ENCODE data around the gene HSD3B7.
"Not testable (repeated sequence)": the region's sequence is repeated elsewhere in the genome, so short reads cannot be mapped to it uniquely, and the experiment has no call there.

Gene HSD3B7

DNA sequence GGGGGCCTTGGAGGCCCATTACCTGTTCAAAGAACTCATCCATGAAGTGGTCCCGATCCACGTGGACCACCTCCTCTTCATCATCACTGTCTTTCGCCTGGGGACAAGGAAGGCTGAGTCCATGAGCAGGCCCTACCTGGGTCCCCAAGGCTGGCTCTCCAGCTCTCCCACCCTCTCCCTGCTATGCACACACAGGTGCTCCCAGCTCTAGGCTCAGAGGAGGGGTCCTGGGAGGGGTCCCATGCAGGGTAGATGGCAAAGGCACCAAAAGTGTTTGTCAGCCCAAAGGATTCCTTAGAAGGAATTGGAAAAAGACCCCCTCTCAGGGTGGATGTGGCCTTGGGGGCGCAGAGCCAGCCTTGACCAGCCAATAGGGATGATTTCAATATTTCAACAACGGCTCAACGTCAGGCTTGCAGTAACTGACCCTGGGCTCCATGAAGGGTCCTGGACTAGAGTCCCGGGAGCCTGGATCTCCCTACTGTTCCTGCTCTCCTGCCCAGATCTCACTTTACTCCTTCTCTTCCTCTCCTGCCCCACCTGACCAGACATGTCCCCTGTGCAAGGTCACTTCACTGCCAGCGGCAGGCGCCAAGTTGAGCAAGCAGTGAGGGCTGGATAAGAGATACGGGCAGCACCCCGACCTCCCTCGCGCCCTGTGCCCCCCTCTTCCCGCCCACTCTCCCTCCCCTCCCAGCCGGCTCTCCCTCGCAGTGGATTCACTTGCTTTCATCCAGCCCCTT, 16.7 kb downstream of the HSD3B7 start:
- no peak for DNase-seq (ENCODE audit: low spot score)

DNA sequence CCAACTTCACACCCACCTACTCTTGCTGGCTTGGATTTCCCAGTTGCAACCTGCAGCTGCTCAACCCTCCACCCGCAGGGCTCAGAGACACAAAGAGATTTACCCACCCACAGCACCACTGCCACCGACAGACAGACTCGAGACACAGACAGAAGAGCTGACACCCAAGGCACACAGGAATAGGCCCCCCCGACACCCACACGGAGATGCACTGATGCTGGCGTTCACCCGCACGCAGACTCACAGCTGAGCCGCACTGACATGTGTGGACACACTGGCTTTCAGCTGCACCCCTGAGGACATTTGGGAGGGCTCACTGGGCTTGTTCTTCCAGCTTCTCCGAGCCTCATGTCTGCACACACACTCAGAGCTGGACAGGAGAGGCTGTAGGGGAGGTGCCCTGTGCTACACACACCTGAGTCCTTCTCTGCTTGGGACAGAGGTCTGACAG, 17.3 kb downstream of the HSD3B7 start:
- DNase-seq (ENCODE audit: low spot score) = no peak

GRCh38 chr16:31002862-31003341, 17.9 kb downstream of the HSD3B7 start:
- DNase-seq (ENCODE audit: low spot score) = no peak

GRCh38 chr16:31003744-31004143, 18.7 kb downstream of the HSD3B7 start:
- DNase-seq (ENCODE audit: low spot score) = no peak

- DNase-seq (ENCODE audit: low spot score) = no peak
Observed at GRCh38 chr16:31004658-31005057, 19.7 kb downstream of the HSD3B7 start.

GRCh38 chr16:31005350-31006085, 20.5 kb downstream of the HSD3B7 start:
- DNase-seq (ENCODE audit: low spot score) = no peak

- no peak for DNase-seq (ENCODE audit: low spot score)
Observed at GRCh38 chr16:31006086-31006385, 21.0 kb downstream of the HSD3B7 start.

DNA sequence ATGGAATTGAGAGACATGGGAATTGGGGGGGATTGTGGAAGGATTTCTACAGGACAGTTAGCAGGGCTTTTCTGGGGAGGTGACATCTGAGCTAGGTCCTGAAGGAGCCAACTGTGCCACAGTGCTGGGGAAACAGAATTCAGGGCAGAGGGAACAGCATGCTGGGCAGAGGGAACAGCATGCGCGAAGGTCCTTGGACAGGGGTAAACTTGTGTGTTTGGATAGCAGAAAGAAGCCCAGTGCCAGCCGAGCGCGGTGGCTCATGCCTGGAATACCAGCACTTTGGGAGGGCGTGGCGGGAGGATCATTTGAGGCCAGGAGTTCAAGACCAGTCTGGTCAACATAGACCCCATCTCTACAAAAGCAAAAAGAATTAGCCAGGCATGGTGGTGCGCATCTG, 21.6 kb downstream of the HSD3B7 start:
- DNase-seq (ENCODE audit: low spot score) = no peak

DNA sequence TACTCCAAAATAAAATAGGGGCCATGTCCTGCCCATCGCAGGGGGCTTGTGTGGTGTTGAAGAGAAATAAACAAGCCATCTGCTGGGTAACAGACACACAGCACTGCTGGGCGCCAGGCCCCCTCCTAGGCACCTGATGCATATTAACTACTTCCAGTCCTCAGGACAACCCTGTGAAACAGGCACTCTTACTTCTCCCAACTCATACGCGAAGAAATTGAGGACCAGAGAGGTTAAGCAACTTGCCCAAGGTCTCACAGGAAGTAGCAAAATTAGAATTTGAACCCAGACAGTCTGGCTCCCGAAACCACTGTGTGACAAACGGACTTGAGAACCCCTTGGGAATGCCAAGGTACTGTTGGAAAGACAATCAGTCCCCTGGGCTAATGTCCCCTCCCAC, 22.7 kb downstream of the HSD3B7 start:
- DNase-seq (ENCODE audit: low spot score) = no peak

GRCh38 chr16:31008149-31008548, 23.1 kb downstream of the HSD3B7 start:
- DNase-seq (ENCODE audit: low spot score) = no peak

DNA sequence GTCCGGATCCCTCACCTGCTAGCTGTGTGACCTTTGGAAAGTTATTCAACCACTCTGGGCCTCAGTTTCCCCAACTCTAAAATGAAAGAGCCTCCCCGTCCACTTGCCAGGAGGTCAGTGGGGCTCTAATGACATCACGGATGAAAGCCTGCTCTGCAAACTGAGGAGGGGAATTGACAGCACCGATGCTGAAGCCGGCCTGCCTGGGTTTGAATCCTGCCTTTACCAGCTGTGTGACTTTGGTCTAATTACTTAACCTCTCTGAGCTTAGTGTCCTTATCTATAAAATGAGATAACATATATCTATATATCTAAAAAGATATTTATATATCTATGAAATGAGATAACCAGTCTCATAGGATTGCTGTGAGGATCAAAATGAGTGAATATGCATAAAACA, 23.5 kb downstream of the HSD3B7 start:
- DNase-seq (ENCODE audit: low spot score) = no peak

DNA sequence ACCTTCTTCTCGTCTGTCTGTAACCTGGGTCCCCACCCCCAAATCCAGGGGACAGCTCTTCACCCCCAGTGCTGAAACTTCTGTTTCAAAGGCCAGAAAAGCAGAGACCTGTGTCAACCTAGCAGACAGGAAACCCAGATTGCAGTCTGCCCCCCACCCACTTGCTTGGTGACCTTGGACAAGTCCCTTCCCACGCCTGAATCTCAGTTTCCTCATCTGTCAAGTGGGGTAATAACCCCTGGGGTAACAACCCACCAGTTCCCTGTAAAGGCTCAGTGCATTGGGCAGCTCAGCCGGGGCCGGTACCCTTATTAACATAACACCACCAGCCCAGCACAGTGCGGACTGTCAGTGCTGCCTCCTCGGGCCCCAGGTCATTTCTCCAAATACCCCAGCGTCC, 24.1 kb downstream of the HSD3B7 start:
- no peak for DNase-seq (ENCODE audit: low spot score)

DNA sequence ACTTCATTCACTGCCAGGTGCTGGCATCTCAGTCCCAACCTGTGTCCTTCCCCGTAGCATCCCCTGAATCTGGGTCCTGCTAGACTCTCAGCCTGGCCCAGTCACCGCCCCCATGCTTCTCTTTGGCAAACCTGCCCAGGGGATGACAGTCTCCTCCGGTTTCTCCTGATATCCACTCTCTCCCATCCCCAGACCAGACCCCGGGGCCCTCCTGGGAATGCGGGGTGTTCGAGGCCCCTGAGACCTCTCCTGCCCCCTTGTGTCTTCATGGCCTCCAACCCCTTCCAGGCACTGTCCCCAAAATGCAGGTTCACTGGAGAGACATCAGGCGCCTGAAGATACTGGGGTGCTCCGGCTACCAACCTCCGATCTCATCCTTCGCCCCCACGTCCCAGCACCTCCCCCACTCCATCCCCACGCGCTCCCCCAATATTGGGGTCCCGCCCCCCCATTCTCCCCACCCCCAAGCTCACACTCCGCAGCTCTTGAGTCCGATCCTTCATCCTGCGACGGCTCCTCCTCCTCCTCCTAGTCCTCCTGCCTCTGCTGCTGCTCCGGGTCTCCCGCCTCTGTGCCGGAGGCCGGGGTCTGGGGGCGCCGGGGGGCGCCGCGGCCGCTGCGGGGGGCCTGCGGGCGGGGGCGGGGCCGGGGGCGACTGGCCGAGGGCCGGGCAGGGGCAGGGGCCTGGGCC, 25.0 kb downstream of the HSD3B7 start:
- DNase-seq (ENCODE audit: low spot score) = no peak

DNA sequence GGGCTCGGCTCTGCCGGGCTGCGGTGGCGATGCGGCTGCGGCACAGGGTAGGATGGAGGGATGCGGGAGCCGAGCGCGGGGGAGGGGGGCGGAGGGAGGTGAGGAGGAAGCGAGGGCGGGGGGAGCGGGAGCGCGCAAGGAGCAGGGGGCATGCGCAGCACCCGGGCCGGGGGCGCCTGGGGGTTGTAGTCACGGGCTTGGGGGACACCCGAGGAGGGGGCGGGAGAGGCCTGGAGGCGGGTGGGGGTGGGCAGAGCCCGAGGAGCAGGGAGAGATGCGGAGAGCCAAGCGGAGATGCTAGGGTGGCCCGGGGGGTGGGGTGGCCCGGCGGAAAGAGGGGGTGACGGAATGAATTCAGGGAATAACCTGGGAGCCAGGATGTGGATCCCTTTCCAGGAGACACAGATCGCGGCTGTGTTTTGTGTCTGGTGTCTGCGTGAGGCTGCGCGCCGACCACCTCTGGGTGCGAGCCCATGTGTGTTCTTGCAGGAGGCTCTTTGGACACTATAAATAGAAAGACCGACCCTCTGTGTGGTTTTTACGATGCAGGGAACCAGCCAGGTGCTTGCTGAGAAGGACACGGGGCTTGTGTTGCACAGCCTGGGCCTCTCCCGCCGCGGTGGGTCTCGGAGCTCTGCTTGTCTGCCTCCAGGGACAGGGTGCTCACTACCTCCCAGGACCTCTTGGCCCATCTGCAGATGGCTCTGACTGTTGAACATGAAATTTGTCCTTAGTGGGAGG, 25.7 kb downstream of the HSD3B7 start, which contains the start of gene STX1B:
Gene STX1B, minus strand, starts transcription at position 54 of the 741 bp plus-strand sequence. CDS start 242 bp downstream, outside the sequence.
- DNase-seq (ENCODE audit: low spot score) = no peak

DNA sequence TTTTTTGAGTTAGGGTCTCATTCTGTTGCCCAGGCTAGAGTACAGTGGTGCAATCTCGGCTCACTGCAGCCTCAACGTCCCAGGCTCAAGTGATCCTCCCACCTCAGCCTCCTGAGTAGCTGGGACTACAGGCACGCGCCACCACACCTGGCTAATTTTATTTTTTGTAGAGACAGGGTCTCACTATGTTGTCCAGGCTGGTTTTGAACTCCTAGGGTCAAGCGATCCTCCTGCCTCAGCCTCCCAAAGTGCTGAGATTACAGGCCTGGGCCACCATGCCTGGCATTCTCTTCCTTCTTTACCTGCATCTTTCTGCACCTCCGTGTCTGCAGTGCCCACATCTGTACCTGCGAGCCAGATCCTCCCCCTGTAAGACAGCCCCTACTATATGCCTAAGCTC, 26.8 kb downstream of the HSD3B7 start:
- not testable (repeated sequence) for DNase-seq (ENCODE audit: low spot score)

DNA sequence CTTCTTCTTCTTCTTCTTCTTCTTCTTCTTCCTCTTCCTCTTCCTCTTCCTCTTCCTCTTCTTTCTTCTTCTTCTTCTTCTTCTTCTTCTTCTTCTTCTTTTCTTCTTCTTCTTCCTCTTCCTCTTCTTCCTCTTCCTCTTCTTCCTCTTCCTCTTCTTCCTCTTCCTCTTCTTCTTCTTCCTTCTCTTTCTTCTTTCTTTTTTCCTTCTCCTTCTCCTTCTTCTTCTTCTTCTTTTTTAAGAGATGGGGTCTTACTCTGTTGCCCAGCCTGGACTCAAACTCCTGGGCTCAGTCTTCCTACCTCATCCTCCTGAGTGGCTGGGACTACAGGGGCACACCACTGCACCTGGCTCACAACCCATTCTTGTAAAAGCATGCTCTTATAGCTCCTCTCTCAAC, 28.3 kb downstream of the HSD3B7 start:
- DNase-seq (ENCODE audit: low spot score) = not testable (repeated sequence)

GRCh38 chr16:31016018-31016417, 31.0 kb downstream of the HSD3B7 start:
- DNase-seq (ENCODE audit: low spot score) = no peak

DNA sequence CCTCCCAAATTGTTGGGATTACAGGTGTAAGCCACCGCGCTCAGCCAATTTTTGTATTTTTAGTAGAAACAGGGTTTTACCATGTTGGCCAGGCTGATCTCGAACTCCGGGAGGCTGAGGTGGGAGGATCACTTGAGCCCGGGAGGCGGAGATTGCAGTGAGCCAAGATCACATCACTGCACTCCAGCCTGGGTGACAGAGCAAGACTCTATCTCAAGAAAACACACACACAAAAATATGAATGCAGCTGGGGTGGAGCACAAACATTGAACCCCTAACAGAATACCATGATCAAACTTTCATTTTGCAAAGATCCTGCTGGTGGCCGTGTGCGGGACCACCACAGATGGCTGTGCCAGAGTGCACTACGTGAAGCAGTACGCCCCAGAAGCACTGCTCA, 32.7 kb downstream of the HSD3B7 start:
- DNase-seq (ENCODE audit: low spot score) = not testable (repeated sequence)

DNA sequence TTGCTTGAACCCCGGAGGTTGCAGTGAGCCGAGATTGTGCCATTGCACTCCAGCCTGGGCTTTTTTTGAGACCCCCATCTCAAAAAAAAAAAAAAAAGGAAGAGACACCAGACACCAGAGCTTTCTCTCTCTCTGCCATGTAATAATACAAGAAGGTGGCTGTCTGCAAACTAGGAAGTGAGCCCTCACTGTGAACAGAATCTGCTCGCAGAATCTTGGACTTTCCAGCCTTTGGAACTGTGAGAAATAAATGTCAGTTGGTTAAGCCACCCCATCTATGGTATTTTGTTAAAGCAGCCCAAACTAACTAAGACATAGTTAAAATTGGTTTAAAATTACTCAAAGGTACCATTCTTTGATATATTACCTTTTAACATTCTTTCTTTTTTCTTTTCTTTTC, 35.5 kb downstream of the HSD3B7 start:
- no peak for DNase-seq (ENCODE audit: low spot score)

- DNase-seq (ENCODE audit: low spot score) = no peak
Observed at GRCh38 chr16:31022544-31023251, 37.7 kb downstream of the HSD3B7 start.

DNA sequence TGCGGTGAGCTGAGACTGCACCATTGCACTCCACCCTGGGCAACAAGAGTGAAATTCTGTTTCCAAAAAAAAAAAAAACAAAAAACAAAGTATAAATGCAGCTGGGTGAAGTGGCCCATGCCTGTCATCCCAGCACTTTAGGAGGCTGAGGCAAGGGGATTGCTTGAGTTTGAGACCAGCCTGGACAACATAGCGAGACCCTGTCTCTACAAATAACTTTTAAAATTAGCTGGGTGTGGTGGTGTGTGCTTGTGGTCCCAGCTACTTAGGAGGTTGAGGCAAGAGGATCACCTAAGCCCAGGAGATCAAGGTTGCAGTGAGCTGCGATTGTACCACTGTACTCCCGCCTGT, 38.2 kb downstream of the HSD3B7 start:
- DNase-seq (ENCODE audit: low spot score) = no peak

All from NAMALWA (cell line).